Mesothelial cell of epicardium (in vitro differentiated cells): ENCODE results near the gene ACOT6. TPM values are rescaled to one million over a fixed set of nuclear protein-coding genes. Genes with fewer than 3 reads are reported as not detected.
A peak's percentile ranks its signal among the peaks of the same experiment; 100 is the strongest.

Experiments used
- DNase-seq, 2 experiments: peaks; one replicate each; pipeline ENCODE4 v3.0.0; 2021; ENCODE audit warnings: low spot score in 2 of 2; ENCODE audit not compliant: unreplicated experiment in 2 of 2
- H3K27ac Mint-ChIP-seq: 2 replicates; pipeline ENCODE4 v1.8.0; 2021; ENCODE audit warnings: mixed read lengths
- H3K27me3 Mint-ChIP-seq: 2 replicates; pipeline ENCODE4 v1.8.0; 2021; ENCODE audit warnings: low read depth, mixed read lengths
- H3K36me3 Mint-ChIP-seq: 2 replicates; pipeline ENCODE4 v1.8.0; 2021; ENCODE audit warnings: mixed read lengths
- H3K4me1 Mint-ChIP-seq: 2 replicates; pipeline ENCODE4 v1.8.0; 2021; ENCODE audit warnings: mixed read lengths
- H3K4me3 Mint-ChIP-seq: 2 replicates; pipeline ENCODE4 v1.8.0; 2021; ENCODE audit warnings: mild to moderate bottlenecking, moderate library complexity, mixed read lengths
- H3K9me3 Mint-ChIP-seq: 2 replicates; pipeline ENCODE4 v1.8.0; 2021; ENCODE audit warnings: mixed read lengths
- total RNA-seq: library from RNA; stranded (reverse); gene quantifications from 3 replicates; pipeline ENCODE4 v1.2.1, GENCODE V29; 2021
- TF ChIP-seq, protein P1 (sequence below): fragments of 200-600 bp; sonication (generic); IDR thresholded peaks from one replicate; pipeline ENCODE4 v1.5.0; 2021; ENCODE audit warnings: antibody characterized with exemption; ENCODE audit not compliant: unreplicated experiment

Gene ACOT6
- total RNA-seq, 1 donor from 2014 or later, result not detected

DNA sequence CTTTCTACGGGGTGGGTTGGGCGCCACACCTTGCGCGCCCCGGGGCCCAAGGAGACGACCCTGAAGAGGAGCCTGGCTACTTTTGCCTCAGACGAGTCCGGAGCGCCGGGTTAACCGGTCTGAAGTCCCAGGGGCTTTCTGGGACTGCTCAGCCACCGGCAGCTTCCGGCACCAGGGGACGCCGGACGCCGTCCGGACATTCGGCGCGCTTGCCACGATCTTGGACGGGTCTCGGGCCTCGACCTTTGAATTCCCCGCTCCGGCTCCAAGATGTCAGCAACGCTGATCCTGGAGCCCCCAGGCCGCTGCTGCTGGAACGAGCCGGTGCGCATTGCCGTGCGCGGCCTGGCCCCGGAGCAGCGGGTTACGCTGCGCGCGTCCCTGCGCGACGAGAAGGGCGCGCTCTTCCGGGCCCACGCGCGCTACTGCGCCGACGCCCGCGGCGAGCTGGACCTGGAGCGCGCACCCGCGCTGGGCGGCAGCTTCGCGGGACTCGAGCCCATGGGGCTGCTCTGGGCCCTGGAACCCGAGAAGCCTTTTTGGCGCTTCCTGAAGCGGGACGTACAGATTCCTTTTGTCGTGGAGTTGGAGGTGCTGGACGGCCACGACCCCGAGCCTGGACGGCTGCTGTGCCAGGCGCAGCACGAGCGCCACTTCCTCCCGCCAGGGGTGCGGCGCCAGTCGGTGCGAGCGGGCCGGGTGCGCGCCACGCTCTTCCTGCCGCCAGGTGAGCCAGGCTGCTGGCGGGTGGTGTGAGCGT is 20.4 kb upstream of the ACOT6 start, which contains the start of gene ACOT4:
Gene ACOT4, plus strand, starts transcription at position 184 of the 760 bp plus-strand sequence. Its CDS starts 87 bp downstream, at position 271.
- Mint-ChIP-seq H3K36me3 (peaks cover 2% of the 10 kb centered on the region), H3K27me3 (no peaks in the 10 kb centered on the region), H3K4me1 (no peaks in the 10 kb centered on the region), H3K9me3 (no peaks in the 10 kb centered on the region), H3K27ac (no peak within 1 kb of the TSS), H3K4me3 (peak within 1 kb of the TSS; percentile 66)
- DNase-seq, result peak in 1 of 2 experiments; percentile 51
- TF ChIP-seq, protein P1, sequence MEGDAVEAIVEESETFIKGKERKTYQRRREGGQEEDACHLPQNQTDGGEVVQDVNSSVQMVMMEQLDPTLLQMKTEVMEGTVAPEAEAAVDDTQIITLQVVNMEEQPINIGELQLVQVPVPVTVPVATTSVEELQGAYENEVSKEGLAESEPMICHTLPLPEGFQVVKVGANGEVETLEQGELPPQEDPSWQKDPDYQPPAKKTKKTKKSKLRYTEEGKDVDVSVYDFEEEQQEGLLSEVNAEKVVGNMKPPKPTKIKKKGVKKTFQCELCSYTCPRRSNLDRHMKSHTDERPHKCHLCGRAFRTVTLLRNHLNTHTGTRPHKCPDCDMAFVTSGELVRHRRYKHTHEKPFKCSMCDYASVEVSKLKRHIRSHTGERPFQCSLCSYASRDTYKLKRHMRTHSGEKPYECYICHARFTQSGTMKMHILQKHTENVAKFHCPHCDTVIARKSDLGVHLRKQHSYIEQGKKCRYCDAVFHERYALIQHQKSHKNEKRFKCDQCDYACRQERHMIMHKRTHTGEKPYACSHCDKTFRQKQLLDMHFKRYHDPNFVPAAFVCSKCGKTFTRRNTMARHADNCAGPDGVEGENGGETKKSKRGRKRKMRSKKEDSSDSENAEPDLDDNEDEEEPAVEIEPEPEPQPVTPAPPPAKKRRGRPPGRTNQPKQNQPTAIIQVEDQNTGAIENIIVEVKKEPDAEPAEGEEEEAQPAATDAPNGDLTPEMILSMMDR, result no peak

DNA sequence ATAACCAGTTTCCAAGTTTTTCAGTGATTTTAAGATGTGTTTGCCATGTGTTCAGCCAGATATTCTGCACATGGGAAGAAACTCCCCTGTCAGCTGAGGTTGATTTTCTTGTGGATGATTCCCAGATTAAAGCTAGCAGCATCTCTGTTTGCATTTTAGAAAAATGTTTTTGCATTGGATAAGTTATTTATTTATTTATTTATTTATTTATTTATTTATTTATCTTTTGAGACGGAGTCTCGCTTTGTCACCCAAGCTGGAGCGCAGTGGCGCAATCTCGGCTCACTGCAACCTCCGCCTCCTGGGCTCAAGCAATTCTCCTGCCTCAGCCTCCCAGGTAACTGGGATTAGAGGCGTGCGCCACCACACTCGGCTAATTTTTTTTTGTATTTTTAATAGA is 17.8 kb upstream of the ACOT6 start:
- TF ChIP-seq, protein P1, result no peak
- no peak for DNase-seq
- Mint-ChIP-seq H3K27ac (no peak overlapping the region), H3K4me1 (no peaks in the 10 kb centered on the region), H3K36me3 (peaks cover 2% of the 10 kb centered on the region), H3K9me3 (no peaks in the 10 kb centered on the region), H3K4me3 (no peak overlapping the region), H3K27me3 (no peaks in the 10 kb centered on the region)

DNA sequence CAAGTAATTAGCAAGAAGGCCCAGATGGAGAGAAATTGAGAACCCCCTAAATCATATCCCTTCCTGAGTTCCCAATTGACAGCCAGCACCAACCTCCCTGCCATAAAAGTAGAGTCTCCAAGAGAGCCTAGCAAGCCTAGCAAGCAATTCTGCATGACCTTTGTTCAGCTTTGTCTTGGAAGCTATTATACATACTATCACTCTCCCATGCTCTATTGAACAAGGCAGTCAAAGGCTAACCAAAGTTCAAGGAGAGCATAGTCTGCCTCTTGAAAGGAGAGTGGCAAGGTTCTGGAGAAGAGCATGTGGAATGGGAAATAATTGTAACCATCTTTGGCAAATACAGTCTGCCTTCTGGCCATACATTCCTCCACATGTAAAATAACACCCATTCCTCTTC is 12.8 kb upstream of the ACOT6 start:
- H3K9me3 Mint-ChIP-seq, result peaks cover under 1% of the 10 kb centered on the region
- peaks cover 5% of the 10 kb centered on the region for H3K4me1 Mint-ChIP-seq
- H3K4me3 Mint-ChIP-seq, result no peak overlapping the region
- H3K36me3 Mint-ChIP-seq, result no peaks in the 10 kb centered on the region
- no peak overlapping the region for H3K27ac Mint-ChIP-seq
- H3K27me3 Mint-ChIP-seq, result no peaks in the 10 kb centered on the region
- TF ChIP-seq, protein P1, result no peak
- DNase-seq, result no peak

DNA sequence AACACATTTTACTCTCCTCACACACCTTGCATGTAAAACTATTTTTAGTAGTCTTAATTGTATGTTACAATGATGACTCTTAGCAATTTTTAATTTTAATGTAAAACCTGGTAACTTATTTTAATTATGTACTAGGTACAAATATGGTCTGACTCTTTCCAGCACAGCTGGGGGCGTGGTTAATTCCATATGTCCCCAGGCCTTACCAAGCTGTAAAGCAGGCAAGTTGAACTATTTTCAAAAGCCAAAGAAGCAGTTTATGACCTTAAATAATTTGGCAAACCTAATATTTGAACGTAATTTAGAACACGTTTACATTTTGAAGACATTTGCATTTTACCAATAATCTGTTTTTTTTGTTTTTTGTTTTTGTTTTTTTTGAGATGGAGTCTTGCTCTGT is 9.3 kb upstream of the ACOT6 start:
- TF ChIP-seq, protein P1, result no peak
- DNase-seq, result no peak
- no peak overlapping the region for H3K27ac Mint-ChIP-seq
- H3K36me3 Mint-ChIP-seq, result no peaks in the 10 kb centered on the region
- H3K9me3 Mint-ChIP-seq, result peaks cover 12% of the 10 kb centered on the region
- no peaks in the 10 kb centered on the region for H3K27me3 Mint-ChIP-seq
- peaks cover 5% of the 10 kb centered on the region for H3K4me1 Mint-ChIP-seq
- H3K4me3 Mint-ChIP-seq, result no peak overlapping the region

DNA sequence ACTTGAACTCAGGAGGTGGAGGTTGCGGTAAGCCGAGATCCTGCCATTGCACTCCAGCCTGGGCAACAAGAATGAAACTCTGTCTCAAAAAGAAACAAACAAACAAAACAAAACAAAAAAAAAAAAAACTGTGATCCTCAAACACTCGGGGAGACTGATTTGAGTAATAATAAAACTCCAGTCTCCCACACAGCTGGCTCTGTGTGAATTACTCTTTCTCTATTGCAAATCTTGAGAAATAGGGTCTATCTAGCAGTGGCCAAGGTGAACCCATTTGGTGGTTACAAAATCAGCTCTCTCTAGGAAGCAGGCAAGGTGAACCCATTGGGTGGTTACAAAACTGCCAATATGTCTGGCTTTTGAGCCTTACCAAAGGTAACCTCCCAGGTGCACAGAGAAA is 6.0 kb upstream of the ACOT6 start:
- Mint-ChIP-seq H3K36me3 (no peaks in the 10 kb centered on the region), H3K27ac (no peak overlapping the region), H3K4me3 (no peak overlapping the region), H3K9me3 (peaks cover 12% of the 10 kb centered on the region), H3K27me3 (no peaks in the 10 kb centered on the region), H3K4me1 (peaks cover 5% of the 10 kb centered on the region)
- DNase-seq, result no peak
- TF ChIP-seq, protein P1, result no peak
